ENCODE results near the gene DIAPH2.

DNA sequence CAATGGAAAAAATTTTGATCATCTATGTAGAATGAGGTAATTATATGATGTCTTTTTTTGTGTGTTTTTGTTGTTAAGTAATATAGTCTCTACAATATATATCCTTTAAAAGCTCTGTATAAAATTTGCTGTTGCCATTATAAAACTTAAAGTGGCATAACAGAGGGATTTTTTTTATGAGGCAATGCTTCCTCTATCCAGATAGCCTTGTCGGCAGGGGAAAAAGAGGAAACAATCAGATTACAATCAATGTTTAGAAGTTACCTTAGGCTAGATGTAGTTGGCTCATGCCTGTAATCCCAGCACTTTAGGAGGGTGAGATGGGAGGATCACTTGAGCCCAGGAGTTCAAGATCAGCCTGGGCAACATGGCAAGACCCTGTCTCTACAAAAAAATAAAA, 86.8 kb downstream of the DIAPH2 start:
- TF ChIP-seq, protein P1, sequence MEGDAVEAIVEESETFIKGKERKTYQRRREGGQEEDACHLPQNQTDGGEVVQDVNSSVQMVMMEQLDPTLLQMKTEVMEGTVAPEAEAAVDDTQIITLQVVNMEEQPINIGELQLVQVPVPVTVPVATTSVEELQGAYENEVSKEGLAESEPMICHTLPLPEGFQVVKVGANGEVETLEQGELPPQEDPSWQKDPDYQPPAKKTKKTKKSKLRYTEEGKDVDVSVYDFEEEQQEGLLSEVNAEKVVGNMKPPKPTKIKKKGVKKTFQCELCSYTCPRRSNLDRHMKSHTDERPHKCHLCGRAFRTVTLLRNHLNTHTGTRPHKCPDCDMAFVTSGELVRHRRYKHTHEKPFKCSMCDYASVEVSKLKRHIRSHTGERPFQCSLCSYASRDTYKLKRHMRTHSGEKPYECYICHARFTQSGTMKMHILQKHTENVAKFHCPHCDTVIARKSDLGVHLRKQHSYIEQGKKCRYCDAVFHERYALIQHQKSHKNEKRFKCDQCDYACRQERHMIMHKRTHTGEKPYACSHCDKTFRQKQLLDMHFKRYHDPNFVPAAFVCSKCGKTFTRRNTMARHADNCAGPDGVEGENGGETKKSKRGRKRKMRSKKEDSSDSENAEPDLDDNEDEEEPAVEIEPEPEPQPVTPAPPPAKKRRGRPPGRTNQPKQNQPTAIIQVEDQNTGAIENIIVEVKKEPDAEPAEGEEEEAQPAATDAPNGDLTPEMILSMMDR (conservative IDR thresholded peaks at IDR 0.05 in 1 of 2, IDR thresholded peaks at IDR 0.05 in 1 of 2; ENCODE audit: low read depth in 1 of 2, low read length in 2 of 2) = no peak
- no peak for TF ChIP-seq EZH2 (IDR thresholded peaks at IDR 0.05; ENCODE audit: low read length, missing control alignments)

Data from fibroblast of lung (primary cell).